GM19397 (cell line): ENCODE measurements around the gene GRM7.

Experiments used
- ATAC-seq: cut with Tn5 transposase; IDR thresholded peaks from one replicate; pipeline ENCODE4 v1.9.1; 2021; ENCODE audit warnings: mild to moderate bottlenecking, moderate library complexity; ENCODE audit not compliant: unreplicated experiment

GRM7 gene

GRCh38 chr3:7696320-7696719 lies 835.4 kb downstream of the GRM7 start:
- ATAC-seq, result no peak

GRCh38 chr3:7697548-7697947 lies 836.6 kb downstream of the GRM7 start:
- no peak for ATAC-seq

GRCh38 chr3:7700539-7700938 lies 839.6 kb downstream of the GRM7 start:
- ATAC-seq, result no peak

DNA sequence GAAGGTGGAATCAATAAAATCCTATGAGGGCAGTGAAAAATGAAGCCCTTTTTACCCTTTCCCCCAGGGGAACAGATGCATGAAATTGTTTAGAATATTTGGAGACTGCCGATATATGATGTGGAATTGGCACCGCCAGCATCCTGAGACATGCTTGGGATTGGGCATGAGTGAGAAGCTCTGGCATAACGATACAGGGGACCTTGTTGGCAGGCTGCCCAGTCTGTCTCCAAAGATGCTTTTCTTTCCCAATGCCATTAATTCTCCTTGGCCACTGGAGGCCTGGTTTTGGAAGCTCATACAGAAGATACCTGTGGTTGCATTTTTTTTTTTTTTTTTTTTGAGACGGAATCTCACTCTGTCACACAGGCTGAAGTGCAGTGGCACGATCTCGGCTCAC lies 840.1 kb downstream of the GRM7 start:
- no peak for ATAC-seq

GRCh38 chr3:7707187-7707586 lies 846.3 kb downstream of the GRM7 start:
- no peak for ATAC-seq

DNA sequence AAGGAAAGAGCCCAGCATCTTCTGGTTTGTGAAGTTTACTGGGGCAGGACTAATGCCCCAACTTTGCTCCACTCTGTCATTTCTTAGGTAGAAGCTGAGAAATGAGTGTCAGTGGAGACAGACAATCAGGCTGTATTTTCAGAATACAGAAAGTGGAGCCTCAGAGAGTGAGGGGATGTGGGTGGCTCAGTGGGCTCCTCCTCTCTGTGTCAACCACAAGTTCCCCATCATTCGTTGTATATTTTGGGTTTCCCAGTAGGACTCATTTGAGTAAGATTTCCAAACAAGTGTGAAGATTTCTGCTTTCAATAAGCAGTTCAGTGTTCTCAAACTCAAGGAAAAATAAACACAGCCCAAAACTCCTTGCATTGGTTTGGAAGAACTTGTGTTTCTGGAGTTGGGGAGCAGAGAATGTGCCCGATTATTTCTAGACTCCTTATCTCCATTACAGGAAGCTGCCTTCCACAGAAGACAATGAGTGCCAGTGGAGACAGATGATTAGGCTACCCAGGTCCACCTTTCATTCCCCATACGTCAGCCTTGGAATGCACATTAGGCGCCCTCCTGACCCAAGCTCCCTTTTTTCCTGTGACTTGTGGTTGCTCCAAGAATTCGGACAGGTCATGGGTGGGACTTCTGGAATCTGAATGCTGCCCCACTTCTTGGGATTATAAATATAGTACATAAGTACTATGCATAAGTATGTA lies 848.6 kb downstream of the GRM7 start:
- no peak for ATAC-seq

- no peak for ATAC-seq
These were observed 849.4 kb downstream of the GRM7 start for GRCh38 chr3:7710284-7710683.

DNA sequence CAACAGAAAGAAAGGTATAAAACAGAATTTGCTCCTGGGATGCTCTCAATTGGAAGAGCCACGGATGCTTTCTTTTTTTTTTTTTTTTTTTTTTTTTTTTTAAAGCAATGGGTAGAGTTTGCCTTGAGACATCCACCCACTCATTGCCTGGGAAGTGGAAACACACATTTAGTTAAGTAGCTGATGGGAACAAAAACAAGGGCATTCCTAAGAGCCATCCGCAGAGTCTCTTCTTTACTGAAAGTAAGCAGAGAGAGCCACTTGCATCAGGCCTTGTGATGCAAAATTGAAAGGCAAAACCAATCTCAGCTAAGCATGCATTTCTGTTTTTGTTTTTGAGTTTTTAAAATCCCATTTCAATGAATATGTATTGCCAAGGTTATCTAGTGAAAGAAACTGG lies 852.8 kb downstream of the GRM7 start:
- ATAC-seq, result no peak

- no peak for ATAC-seq
These were observed 859.9 kb downstream of the GRM7 start for GRCh38 chr3:7720649-7721297.

- ATAC-seq, result no peak
These were observed 861.0 kb downstream of the GRM7 start for GRCh38 chr3:7721869-7722268.

DNA sequence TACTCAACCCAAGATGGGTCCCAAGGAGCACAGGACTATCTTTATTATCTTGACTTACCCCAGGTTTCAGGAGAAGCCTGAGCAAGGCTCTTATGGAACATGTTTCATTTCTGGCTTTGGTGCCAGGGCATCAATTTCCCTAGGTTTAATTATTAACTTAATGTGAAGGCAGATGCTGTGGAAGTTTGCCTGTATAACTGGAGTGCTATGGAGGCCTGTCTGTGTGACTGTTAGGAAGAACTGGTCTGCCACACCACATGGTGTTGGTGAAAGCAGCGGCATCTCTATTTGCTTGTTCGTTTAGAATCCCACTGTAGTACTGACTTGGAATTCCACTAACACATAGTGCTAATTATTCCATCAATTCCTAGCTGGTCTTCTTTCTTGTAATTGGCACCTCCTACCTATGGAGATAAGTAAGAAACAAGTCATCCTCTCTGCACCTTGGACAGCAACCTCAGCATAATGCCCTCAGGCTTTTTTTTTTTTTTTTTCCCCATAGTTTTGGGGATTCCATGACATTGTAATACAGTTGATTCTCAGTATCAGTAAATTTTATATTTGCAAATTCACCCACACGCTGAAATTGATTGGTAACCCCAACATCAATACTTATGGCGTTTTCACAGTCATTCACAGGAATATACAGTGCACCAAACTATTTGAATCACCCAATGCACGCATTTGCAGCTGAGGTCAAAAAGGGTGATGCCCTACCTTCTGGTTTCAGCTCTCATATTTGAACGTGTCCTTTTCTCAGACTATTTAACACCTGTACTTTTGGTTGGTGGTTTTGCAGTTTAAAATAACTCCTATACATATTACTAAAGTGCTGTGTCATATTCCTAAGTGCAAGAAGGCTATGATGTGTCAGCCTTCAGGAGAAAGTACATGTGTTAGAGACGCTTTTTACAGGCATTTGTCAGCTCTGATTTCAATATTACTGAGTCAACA lies 867.9 kb downstream of the GRM7 start:
- no peak for ATAC-seq

GRCh38 chr3:7733933-7734332 lies 873.0 kb downstream of the GRM7 start:
- ATAC-seq, result no peak

GRCh38 chr3:7734456-7734855 lies 873.5 kb downstream of the GRM7 start:
- ATAC-seq, result no peak

GRCh38 chr3:7737263-7737662 lies 876.3 kb downstream of the GRM7 start:
- ATAC-seq, result no peak

- no peak for ATAC-seq
These were observed 878.8 kb downstream of the GRM7 start for GRCh38 chr3:7739754-7740153.

- ATAC-seq, result no peak
These were observed 879.5 kb downstream of the GRM7 start for GRCh38 chr3:7740458-7740857.

GRCh38 chr3:7744850-7745249 lies 883.9 kb downstream of the GRM7 start:
- no peak for ATAC-seq

- no peak for ATAC-seq
These were observed 884.8 kb downstream of the GRM7 start for GRCh38 chr3:7745711-7746110.

GRCh38 chr3:7749931-7750695 lies 889.2 kb downstream of the GRM7 start:
- ATAC-seq, result no peak

GRCh38 chr3:7752005-7752404 lies 891.1 kb downstream of the GRM7 start:
- no peak for ATAC-seq
